ENCODE data around the gene CST11. TPM values are rescaled to one million over a fixed set of nuclear protein-coding genes. Genes with fewer than 3 reads are reported as not detected.

Gene CST11
- total RNA-seq, 1 donor from 2014 or later: not detected

GRCh38 chr20:23435626-23436539, 16.8 kb downstream of the CST11 start:
- no peak for DNase-seq (ENCODE audit: low spot score)
- peak overlapping the region; percentile 74 for H3K27ac Mint-ChIP-seq (ENCODE audit: unreplicated experiment)
- no peaks in the 10 kb centered on the region for H3K36me3 Mint-ChIP-seq (ENCODE audit: low read depth, unreplicated experiment)
- H3K9me3 Mint-ChIP-seq (ENCODE audit: unreplicated experiment): no peaks in the 10 kb centered on the region
- TF ChIP-seq, protein P1, sequence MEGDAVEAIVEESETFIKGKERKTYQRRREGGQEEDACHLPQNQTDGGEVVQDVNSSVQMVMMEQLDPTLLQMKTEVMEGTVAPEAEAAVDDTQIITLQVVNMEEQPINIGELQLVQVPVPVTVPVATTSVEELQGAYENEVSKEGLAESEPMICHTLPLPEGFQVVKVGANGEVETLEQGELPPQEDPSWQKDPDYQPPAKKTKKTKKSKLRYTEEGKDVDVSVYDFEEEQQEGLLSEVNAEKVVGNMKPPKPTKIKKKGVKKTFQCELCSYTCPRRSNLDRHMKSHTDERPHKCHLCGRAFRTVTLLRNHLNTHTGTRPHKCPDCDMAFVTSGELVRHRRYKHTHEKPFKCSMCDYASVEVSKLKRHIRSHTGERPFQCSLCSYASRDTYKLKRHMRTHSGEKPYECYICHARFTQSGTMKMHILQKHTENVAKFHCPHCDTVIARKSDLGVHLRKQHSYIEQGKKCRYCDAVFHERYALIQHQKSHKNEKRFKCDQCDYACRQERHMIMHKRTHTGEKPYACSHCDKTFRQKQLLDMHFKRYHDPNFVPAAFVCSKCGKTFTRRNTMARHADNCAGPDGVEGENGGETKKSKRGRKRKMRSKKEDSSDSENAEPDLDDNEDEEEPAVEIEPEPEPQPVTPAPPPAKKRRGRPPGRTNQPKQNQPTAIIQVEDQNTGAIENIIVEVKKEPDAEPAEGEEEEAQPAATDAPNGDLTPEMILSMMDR (IDR thresholded peaks at IDR 0.05; ENCODE audit: unreplicated experiment): no peak
- H3K4me1 Mint-ChIP-seq (ENCODE audit: unreplicated experiment): peaks cover 14% of the 10 kb centered on the region
- no peak overlapping the region for H3K4me3 Mint-ChIP-seq (ENCODE audit: unreplicated experiment)
- no peaks in the 10 kb centered on the region for H3K27me3 Mint-ChIP-seq (ENCODE audit: unreplicated experiment)

- TF ChIP-seq, protein P1 (IDR thresholded peaks at IDR 0.05; ENCODE audit: unreplicated experiment): no peak
- no peaks in the 10 kb centered on the region for H3K36me3 Mint-ChIP-seq (ENCODE audit: low read depth, unreplicated experiment)
- no peak overlapping the region for H3K27ac Mint-ChIP-seq (ENCODE audit: unreplicated experiment)
- H3K9me3 Mint-ChIP-seq (ENCODE audit: unreplicated experiment): no peaks in the 10 kb centered on the region
- peaks cover 14% of the 10 kb centered on the region for H3K4me1 Mint-ChIP-seq (ENCODE audit: unreplicated experiment)
- H3K27me3 Mint-ChIP-seq (ENCODE audit: unreplicated experiment): no peaks in the 10 kb centered on the region
- no peak for DNase-seq (ENCODE audit: low spot score)
- H3K4me3 Mint-ChIP-seq (ENCODE audit: unreplicated experiment): no peak overlapping the region
Observed at GRCh38 chr20:23434521-23435313, 18.0 kb downstream of the CST11 start.

DNA sequence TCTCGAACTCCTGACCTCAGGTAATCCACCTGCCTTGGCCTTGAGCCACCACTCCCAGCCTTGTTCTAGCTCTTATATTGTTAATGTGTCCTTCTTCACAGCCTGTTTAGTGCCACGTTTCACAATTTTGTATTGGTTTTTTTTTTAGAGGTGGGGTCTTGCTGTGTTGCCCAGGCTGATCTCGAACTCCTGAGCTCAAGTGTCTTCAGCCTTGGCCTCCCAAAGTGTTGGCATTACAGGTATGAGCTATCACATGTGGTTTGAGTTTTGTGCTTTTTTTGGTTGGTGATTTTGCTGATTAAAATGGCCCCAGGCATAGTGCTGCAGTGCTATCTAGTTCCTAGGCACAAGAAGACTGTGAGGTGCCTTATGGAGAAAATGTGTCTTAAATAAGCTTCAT, 19.0 kb downstream of the CST11 start:
- no peaks in the 10 kb centered on the region for H3K36me3 Mint-ChIP-seq (ENCODE audit: low read depth, unreplicated experiment)
- TF ChIP-seq, protein P1 (IDR thresholded peaks at IDR 0.05; ENCODE audit: unreplicated experiment): no peak
- H3K9me3 Mint-ChIP-seq (ENCODE audit: unreplicated experiment): no peaks in the 10 kb centered on the region
- DNase-seq (ENCODE audit: low spot score): no peak
- H3K4me1 Mint-ChIP-seq (ENCODE audit: unreplicated experiment): peaks cover 14% of the 10 kb centered on the region
- H3K27ac Mint-ChIP-seq (ENCODE audit: unreplicated experiment): no peak overlapping the region
- H3K4me3 Mint-ChIP-seq (ENCODE audit: unreplicated experiment): no peak overlapping the region
- H3K27me3 Mint-ChIP-seq (ENCODE audit: unreplicated experiment): no peaks in the 10 kb centered on the region

- Mint-ChIP-seq H3K9me3 (ENCODE audit: unreplicated experiment) (no peaks in the 10 kb centered on the region), H3K4me1 (ENCODE audit: unreplicated experiment) (peaks cover 4% of the 10 kb centered on the region), H3K27ac (ENCODE audit: unreplicated experiment) (no peak overlapping the region), H3K4me3 (ENCODE audit: unreplicated experiment) (no peak overlapping the region), H3K27me3 (ENCODE audit: unreplicated experiment) (no peaks in the 10 kb centered on the region), H3K36me3 (ENCODE audit: low read depth, unreplicated experiment) (peaks cover 5% of the 10 kb centered on the region)
- no peak for DNase-seq (ENCODE audit: low spot score)
- TF ChIP-seq, protein P1 (IDR thresholded peaks at IDR 0.05; ENCODE audit: unreplicated experiment): no peak
Observed at GRCh38 chr20:23425129-23425528, 27.5 kb downstream of the CST11 start.

All from endothelial cell (in vitro differentiated cells).